ENCODE results near the gene ACACB.
"Not testable (repeated sequence)": the region's sequence is repeated elsewhere in the genome, so short reads cannot be mapped to it uniquely, and the experiment has no call there.

The ACACB gene

DNA sequence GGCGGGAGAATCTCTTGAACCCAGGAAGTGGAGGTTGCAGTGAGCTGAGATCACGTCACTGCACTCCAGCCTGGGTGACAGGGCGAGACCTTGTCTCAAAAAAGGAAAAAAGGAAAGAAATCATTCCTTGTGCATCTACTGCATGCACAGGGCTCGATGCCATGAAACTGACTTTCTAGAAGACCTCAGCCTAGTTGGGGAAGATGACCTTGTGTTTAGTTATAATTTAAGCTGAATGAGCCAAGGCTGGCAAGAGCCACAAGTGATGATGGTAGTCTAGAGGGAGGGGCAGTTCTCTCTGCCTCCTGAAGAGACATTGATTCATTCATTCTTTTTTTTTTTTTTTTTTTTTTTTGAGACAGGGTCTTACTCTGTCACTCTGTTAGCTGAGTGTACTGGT is 24.2 kb downstream of the ACACB start:
- no peak for DNase-seq (ENCODE audit: low read depth in 2 of 2)

DNA sequence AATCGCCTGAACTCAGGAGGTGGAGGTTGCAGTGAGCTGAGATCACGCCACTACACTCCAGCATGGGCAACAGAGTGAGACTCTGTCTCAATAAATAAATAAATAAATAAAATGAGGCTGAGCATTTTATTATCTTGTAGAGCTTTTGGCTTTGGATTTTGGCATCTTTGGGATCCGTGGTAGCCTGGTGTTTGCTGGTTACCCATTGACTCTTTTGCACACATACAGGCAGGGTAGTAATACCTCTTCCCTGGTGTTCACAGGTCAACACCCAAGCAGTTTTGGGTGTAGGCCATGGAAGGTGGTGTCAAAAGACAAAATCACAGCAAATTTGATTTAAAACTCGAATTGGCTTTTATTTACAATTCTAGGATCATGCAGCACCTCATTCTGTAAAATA is 27.8 kb downstream of the ACACB start:
- no peak for DNase-seq (ENCODE audit: low read depth in 2 of 2)

DNA sequence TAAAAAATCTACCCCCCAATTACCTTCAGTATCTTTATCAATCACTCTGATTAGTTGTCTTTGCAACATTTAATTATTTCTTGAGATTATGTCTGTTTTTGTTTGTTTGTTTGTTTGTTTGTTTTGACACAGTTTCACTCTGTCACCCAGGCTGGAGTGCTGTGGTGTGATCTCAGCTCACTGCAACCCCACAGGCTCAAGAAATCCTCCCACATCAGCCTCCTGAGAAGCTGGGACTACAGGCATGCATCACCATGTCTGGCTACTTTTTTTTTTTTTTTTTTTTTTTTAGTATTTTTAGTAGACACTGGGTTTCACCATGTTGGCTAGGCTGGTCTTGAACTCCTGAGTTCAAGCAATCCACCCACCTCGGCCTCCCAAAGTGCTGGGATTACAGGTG is 30.7 kb downstream of the ACACB start:
- DNase-seq (ENCODE audit: low read depth in 2 of 2), result not testable (repeated sequence)

DNA sequence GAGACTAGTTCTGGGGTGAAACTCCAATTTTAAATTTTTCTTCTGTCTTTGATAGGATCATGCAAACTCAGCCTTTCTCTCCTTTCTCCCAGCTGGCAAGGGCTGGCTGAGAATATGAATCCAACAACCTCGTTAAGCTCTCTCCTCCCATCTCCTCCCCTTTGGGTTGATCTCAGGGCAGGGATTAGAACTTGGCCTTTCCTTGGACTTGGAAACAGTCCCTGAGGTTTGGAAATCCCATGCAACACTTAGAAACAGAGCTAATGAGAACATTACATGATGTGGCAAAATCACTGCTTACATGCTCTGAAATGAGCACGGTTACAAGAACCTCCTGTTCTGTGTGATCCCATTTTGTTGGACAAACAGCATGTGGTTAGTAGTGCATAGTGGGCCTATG is 31.6 kb downstream of the ACACB start:
- no peak for DNase-seq (ENCODE audit: low read depth in 2 of 2)

DNA sequence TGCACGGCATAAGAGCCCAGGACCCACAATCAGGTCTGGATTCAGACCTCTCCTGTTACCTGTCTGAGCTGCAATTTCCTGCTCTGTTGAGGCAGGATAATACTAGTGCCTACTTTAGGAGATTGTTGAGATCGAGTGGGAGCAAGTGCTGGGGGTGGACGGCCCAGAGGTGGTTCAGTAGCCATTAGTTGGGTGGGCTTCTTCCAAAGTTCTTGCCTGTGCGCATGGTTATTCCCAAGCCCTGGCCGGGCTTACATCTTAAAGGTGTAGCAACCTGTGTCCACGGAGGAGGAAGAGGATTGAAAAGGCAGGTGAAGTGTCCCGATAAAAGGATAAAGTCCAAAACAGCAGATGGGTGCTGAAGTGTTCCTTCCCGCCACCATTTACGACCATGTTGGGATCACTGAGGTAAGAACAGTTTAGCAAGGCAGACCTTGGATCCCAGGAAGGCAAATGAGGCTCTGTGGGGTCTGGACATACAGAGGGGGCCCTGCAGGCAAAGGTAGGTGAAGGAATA is 33.8 kb downstream of the ACACB start:
- DNase-seq (ENCODE audit: low read depth in 2 of 2), result no peak

DNA sequence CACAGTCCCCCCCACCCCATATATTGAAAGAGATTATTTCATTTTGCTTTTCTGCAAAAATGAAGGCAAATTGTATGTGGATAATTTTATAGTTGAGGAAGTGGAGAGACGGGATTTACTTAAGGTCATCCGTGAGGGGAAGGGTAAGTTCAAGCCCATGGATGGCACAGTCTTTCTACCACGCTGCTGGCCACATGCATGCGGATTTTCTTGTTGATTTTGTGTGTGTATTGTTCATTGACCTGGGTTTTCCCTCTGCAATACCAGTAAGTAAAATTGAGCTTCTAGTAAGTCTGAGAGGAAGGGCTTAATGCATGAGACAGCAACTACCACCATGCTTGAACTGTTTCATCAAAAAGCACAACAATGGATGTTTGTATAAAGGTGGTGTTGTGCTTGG is 35.1 kb downstream of the ACACB start:
- DNase-seq (ENCODE audit: low read depth in 2 of 2), result no peak

DNA sequence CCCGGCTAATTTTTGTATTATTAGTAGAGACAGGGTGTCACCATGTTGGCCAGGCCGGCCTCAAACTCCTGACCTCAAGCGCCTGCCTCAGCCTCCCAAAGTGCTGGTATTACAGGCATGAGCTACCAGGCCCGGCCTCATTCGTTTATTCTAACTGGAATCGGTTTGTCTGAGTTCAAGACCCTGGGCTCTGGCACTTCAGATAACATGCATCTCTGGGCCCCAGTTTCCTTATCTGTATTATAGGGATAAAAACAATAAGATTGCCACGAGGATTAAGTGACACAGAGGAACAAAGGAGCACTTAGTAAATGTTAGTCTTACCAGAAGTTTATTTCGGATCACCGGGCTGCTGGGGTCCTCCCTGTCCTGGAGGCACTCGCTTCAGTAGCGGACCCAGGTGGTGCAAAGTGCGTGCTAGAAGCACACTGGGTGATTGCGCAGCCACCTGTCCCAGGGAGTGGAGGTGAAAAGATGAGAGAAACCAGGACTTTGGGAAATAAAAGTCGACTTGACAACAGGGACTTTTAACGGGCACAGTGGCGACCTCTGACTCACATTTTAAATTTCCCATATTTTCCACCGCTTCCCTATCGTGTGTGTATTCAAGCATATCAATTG is 37.5 kb downstream of the ACACB start:
- no peak for DNase-seq (ENCODE audit: low read depth in 2 of 2)

DNA sequence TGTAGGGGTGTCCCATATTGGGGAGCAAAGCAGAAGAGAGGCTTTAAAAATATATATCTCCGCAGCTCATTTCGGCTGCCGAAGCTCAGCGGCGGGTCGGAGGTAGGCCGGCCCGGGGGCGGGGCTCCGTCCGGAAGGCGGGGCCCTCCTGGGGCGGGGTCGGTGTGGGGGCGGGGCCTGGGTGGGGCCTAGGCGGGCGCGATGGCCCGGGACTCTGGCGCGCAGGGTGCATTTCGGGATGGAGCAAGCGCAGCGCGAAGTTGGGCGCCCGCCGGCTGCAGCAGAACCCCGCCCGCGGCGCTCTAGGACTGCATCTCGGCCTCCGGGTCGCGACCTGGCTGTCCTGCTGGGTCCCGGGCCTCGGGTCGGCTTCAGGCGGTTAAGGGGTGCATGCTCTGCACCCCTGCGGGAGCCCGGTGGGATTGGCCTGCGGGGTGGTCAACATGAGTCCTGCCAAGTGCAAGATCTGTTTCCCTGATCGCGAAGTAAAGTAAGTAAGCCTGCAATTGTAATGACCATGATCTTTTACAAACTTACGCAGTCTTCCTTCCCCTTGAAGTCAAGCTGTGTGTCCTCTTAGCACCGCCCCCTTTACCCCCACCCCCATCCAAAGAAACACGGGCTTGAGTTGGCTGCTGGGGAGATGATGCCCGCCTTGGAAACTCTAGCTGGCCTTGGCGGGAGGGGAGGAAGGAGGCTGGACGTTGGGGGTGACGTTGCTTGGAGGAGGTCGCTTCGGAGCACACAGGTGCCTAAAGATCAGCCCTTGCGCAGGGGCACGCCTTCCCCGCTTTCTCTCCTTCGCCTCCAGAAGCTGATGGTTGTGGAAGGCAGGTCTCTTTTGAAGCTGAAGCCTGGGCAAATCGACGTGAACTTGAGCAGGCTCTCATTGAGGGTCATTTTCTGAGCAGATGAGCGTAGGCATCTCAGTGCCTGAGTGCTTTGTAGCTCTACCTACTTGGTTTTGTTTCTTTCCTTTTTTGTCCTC is 38.4 kb downstream of the ACACB start:
- DNase-seq (ENCODE audit: low read depth in 2 of 2), result peak; percentile 66 to 80

DNA sequence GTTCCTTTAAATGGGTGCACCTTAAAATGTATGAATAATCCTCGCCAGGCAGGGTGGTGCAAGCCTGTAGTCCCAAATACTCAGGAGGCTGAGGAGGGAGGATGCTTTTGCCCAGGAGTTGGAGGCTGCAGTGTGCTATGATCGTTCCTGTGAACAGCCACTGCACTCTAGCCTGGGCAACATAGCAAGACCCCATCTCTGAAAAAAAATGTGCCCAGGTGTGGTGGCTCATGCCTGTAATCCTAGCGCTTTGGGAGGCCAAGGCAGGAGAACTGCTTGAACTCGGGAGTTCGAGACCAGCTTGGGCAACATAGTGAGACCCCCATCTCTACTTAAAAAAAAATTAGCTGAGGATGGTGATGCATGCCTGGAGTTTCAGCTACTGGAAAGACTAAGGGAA is 39.6 kb downstream of the ACACB start:
- DNase-seq (ENCODE audit: low read depth in 2 of 2), result no peak

DNA sequence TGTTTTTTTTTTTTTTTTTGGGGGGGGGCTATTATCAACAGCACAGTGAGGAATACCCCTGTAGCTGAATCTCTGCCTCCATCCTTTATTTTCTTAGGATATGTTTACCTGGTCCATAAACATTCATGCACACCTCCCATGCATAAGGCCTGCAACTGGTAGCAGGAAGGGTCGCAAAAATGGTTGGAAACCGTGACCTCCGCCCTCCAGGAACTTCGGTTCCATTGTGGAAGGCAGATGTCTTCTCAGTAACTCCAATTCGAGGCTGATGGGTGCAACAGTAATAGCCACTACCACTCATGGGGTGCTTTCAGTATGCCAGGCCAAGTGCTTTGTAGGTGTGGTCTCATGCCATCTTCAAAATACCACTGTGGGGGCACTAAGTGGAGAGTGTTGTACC is 40.2 kb downstream of the ACACB start:
- DNase-seq (ENCODE audit: low read depth in 2 of 2), result no peak

DNA sequence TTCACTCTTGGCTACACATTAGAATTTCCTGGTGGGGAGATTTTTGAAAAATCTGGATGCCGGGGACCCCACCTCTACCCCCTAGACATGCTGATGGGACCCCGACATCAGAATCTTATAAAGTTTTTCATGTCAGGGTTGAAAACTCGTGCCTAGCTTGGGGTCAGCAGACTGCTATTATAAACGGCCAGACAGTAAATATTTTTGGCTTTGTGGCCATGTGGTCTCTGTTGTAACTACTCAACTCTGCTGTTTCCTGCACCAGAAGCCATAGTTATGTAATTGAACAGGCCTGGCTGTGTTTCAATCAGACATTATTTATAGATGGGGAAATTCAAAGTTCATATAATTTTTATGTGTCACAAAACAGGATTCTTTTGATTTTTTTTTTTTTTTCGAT is 41.6 kb downstream of the ACACB start:
- no peak for DNase-seq (ENCODE audit: low read depth in 2 of 2)

DNA sequence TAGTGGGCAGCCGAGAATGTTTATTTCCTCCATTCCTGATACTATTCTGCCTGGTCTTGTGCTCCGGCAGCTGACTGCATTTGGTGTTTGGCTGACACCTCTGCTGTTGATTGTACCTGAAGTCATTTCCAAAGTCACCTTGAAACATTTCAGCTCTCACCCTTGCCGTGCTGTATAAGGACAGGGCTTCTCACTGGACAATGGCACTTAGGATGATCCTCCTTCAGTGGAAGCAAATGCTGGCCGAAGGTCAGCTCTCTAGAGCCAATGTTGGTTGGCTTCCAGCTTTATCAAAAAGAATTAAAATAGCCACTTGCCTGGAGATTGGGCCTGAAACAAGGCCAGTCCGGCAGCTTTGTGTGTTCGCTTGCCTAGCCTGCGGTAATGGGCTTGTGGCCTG is 44.0 kb downstream of the ACACB start:
- DNase-seq (ENCODE audit: low read depth in 2 of 2), result no peak

DNA sequence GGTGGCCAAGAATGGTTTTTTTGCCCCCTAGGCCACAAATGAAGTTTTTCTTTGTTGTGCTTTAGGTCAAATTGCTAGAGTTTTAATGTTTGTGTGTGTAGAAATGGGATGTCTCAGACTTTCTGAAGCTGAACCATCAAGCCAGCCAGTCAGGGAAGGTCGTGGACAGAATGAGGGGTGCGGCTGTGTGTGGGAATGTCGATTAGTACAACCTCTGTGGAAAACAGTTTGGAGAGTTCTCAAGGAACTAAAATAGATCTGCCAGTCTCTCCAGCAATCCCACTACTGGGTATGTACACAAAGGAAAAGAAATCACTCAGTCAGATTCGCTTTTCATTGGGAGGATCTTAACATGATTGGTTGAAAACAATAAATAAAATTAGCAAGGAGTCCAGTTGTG is 44.5 kb downstream of the ACACB start:
- no peak for DNase-seq (ENCODE audit: low read depth in 2 of 2)

DNA sequence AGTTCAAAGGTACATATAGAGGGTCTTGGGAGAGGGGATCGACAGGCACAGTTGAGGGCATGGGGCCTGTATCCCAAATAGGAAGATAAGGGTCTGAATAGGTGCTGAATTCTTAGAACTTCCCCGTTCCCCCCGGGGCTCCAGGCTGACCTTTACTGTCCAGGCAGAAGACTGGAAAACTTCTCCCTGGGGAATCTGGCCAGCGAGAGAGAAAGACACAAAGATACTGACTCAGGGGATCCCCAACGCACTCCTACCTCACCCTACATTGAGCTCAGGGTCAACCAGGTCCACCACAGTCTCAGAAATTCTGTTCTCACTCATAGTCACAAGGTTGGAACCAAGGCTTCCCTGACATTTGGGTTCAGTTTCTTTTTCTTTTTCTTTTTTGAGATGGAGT is 46.2 kb downstream of the ACACB start:
- DNase-seq (ENCODE audit: low read depth in 2 of 2), result no peak

DNA sequence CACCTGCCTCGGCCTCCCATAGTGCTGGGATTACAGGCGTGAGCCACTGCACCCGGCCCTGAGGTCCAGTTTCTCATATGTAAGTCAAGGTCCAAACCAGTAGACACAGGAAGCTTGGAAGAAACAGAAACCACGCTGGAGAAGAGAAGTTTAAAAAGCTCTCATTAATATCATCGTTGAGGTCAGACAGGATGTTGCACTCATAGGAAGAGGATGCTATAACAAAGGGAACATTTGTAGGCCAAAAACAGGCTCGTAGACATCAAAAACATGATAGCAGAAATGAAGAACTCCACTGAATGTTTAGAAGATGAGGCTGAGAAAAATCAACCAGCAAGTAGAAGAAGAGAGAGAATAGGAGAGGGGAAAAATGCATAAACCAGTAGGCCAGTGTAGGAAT is 46.8 kb downstream of the ACACB start:
- DNase-seq (ENCODE audit: low read depth in 2 of 2), result no peak

DNA sequence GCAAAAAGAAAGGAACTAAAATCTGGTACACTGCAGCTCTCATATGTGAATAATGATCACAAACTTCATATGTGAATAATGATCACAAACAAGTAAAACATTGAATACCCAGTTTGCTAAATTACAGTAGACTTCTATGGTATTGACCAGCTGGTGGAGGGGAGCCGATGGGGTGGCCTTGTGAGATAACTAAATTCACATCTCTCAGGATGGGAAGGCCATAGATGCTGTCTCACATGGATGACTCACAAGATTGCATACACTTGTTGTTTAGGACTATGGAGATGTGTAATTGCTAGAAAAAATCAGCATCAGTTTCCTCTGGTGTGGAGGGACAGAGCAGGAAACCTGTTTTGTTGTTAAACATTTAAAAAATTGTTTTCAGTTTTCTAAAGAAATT is 49.2 kb downstream of the ACACB start:
- DNase-seq (ENCODE audit: low read depth in 2 of 2), result no peak

DNA sequence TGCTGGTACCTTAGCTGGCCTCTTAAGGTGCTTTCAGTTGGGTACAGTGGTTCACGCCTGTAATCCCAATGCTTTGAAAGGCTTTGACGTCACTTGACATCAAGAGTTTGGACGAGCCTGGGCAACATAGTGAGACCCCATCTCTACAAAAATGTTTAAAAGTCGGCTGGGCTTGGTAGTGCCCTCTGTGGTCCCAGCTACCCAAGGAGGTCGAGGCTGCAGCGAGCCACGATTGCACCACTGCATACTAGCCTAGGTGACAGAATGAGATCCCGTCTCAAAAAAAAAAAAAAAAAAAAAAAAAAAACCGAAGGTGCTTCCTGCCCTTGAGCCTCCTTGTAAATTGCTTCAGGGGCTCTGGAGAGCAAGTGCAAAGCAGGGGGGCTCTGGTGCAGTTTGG is 50.0 kb downstream of the ACACB start:
- DNase-seq (ENCODE audit: low read depth in 2 of 2), result no peak

DNA sequence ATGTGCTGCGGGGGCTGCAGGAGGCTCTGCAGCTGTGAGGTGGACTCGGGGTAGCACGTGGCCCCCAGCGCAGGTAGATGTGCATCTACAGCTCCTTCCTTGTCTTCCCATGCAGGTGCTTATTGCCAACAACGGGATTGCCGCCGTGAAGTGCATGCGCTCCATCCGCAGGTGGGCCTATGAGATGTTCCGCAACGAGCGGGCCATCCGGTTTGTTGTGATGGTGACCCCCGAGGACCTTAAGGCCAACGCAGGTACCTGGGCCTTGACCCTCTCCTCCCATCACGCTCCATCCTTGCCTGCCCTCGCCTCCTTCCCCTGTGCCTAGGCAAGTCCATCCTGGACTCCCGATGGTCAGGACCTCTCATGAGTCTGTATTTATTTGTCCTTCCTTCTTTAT is 51.4 kb downstream of the ACACB start:
- no peak for DNase-seq (ENCODE audit: low read depth in 2 of 2)

DNA sequence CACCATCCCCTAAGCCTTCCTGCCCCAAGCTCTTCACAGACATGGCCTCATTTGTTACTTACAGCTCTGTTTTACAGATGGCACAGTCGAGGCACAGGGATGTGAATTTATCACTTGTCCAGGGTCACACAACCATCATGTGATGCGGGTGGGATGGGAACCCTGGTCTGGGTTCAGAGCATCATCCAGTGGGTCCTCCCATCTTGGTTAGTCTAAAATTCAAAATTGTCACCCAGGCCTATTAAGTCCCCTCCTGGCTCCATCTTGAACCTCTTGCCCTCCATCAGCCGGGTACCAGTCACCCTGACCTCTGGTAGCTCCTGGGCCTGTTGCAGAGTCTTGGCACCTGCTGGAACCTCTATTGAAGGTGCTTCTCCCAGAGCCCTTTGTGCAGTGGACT is 52.9 kb downstream of the ACACB start:
- DNase-seq (ENCODE audit: low read depth in 2 of 2), result no peak

DNA sequence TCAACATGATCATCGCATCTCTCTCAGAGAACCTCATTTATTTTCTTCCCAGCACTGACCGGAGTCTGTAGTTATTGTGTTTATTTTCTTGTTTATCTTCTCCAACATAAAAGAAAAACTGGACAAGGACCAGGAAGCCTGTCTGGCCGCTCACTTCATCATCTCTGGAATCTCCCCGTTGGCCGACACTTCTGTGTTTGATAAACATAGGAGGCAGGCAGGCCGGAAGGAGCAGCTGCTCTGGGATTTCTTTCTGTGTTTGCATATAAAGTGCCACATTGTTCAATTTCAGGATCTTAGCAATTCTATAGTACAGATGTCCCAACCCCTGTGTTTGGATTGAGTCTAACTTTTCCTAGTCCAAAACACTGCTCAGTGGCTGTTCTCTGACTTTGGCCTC is 53.3 kb downstream of the ACACB start:
- no peak for DNase-seq (ENCODE audit: low read depth in 2 of 2)

DNA sequence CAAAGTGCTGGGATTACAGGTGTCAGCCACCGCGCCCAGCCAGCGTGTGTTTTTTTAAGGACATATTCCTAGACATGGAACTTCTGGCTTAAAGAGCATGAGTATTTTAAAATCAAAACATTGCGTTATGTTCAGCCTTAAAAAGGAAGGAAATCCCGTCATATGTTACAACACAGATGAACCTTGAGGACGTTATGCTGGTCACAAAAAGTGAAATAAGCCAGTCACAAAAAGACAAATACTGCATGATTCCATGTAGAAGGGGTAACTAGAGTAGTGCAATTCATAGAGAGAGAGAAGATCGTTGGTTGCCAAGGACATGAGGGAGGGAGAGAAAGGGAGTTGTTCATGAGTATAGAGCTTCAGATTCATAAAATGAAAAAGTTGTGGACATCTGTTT is 53.9 kb downstream of the ACACB start:
- DNase-seq (ENCODE audit: low read depth in 2 of 2), result no peak

DNA sequence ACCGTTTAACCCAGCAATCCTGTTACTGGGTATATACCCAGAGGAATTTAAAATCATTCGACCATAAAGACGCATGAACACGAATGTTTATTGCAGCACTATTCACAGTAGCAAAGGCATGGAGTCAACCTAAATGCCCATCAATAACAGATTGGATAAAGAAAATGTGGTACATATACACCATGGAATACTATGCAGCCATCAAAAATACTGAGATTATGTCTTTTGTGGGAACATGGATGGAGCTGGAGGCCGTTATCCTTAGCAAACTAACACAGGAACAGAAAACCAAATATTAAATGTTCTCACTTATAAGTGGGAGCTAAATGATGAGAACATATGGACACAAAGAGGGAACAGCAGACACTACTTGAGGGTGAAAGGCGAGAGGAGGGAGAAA is 56.4 kb downstream of the ACACB start:
- not testable (repeated sequence) for DNase-seq (ENCODE audit: low read depth in 2 of 2)

Data from stimulated activated CD4-positive, alpha-beta T cell treated with anti-CD3 and anti-CD28 coated beads, Interleukin-15, amount 100 ng/mL, for 48 hours (primary cell).